GM18909 (cell line): ENCODE data around the gene ALG12.

Source experiments
- ATAC-seq: cut with Tn5 transposase; IDR thresholded peaks from one replicate; pipeline ENCODE4 v1.9.1; 2021; ENCODE audit warnings: mild to moderate bottlenecking; ENCODE audit not compliant: unreplicated experiment, poor library complexity

Gene ALG12

DNA sequence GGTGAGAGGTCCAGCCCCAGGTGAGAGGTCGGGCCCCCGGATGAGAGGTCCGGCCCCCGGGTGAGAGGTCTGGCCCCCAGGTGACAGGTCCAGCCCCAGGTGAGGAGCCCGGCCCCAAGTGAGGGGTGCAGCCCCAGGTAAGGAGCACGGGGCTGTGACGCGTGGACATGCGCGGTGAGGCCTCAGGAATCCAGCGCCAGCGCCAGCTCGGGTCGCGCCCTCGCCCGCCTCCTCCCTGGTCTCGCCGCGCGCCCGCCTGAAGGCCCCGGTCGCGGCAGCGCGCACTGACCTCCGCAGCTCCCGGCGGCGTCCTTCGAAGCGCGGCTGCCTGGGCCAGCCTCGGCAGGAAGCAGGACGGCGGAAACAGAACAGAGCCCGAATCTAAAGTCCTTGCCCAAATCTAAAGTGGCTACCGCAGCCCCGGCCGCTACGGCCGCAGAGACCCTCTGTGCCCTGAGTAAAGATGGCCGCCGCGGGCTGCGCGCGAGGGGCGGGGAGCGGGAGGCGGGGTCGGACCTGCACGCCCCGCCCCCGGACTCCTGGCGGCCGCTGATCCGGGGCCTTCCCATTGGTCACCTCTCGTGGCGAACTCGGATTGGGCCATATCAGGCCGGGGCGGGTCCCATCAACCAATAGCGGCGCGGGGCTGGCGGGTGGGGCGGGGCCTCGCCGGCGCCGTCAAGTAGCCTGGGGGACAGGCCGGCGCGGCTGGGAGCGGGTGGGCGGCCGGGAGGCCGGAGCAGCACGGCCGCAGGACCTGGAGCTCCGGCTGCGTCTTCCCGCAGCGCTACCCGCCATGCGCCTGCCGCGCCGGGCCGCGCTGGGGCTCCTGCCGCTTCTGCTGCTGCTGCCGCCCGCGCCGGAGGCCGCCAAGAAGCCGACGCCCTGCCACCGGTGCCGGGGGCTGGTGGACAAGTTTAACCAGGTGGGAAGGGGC is at the start of gene ALG12, which contains the start of gene CRELD2:
ALG12 (minus strand) TSS at position 465 of the 937 bp plus-strand sequence. CDS start 4,673 bp downstream, outside the sequence.
CRELD2 (plus strand) TSS at position 661 of the 937 bp plus-strand sequence; CDS start at position 797, 136 bp downstream.
- ATAC-seq: peak; percentile 90

- no peak for ATAC-seq
Observed at GRCh38 chr22:49967706-49968208, 49.5 kb upstream of the ALG12 start.

DNA sequence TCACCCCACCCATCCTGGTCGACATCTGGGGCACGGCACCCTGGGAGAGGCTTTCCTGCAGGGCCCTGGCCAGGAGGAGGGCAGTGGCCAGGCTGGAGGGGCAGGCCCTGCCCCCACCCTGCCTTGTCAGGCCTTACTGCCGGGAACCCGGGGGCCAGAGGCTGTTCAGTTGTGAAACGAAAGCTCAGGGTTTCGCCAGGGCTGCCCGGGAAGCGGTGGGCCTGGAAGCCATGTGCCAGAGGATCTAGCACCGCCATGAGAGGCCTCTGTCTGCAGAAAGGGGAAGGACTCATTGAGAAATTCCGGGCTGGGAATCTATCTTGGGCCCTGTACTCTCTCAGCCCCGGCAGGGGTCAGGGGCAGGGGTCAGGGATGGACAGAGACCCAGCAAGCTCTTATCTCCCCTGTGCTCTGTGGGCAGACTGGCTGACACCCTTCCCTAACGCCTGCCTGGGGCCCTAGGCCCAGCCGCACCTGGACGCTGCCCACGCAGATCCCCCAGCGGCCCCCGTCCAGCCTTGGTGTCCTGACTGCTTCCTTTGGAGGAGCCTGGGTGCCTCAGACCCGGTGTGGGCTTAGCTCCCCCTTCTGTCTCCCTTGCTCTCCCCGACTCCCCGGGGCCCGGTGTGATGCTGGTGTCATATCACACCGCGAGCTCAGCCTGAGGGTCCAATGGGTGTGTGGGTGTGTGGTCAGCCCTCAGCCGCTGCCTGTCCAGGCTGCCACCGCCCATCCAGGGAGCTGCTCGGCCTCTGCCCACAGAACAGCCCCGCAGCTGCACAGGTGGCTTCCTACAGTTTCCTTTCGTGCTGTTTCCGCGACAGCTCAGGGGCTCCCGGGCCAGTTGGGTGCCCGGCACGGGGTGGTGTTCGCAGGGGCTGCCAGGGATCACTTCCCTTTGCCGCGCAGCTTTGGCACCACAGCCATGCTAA is 48.8 kb upstream of the ALG12 start:
- ATAC-seq: no peak

- no peak for ATAC-seq
Observed at GRCh38 chr22:49966041-49966773, 48.0 kb upstream of the ALG12 start.

- no peak for ATAC-seq
Observed at GRCh38 chr22:49965091-49966040, 47.1 kb upstream of the ALG12 start.

DNA sequence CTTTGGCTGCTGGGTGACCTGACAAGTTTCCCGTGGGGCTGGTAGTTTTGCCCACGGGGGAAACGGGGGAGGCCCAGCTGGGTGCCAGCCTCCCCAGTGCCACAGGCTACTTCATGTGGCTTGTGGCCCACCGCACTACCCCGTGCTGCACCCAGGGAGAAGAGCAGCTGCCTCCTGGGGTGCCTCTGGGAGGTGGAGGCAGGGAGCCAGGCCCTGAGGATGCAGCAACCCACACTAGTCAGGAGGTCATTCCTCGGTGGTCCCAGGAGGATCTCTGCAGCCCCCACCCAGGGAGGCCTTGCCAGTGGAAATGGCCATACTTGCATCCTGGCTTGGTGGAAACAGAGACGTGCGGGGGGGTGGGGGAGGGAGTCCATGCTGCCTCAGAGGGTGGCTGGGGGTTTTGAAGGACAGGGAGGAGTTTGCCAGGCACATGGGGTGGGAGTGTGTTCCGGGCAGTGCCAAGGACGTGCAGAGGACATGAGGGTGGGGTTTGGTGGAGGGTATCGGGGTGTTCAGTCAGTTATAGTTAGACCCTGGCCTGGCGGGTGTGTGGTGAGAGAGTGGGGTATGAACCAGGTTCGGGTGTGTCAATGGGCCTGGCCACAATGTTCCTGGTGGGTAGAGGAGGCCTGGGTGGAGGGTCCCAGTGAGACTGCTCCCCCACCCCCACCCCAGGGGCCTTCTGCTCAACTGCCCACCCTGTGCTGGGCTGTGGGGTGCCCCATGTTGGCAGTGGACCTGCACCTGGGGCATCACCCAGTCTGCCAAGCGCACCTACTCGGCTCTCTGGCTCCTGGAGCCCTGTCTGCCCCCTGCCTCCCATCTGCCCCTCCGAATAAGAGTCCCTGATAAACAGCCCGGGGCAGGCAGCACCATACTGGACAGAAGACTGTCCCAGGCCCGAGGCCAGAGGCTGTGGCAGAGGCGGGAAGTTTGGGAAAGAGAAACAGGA is 46.2 kb upstream of the ALG12 start:
- ATAC-seq: no peak

GRCh38 chr22:49963647-49964026 is 45.4 kb upstream of the ALG12 start:
- ATAC-seq: no peak

DNA sequence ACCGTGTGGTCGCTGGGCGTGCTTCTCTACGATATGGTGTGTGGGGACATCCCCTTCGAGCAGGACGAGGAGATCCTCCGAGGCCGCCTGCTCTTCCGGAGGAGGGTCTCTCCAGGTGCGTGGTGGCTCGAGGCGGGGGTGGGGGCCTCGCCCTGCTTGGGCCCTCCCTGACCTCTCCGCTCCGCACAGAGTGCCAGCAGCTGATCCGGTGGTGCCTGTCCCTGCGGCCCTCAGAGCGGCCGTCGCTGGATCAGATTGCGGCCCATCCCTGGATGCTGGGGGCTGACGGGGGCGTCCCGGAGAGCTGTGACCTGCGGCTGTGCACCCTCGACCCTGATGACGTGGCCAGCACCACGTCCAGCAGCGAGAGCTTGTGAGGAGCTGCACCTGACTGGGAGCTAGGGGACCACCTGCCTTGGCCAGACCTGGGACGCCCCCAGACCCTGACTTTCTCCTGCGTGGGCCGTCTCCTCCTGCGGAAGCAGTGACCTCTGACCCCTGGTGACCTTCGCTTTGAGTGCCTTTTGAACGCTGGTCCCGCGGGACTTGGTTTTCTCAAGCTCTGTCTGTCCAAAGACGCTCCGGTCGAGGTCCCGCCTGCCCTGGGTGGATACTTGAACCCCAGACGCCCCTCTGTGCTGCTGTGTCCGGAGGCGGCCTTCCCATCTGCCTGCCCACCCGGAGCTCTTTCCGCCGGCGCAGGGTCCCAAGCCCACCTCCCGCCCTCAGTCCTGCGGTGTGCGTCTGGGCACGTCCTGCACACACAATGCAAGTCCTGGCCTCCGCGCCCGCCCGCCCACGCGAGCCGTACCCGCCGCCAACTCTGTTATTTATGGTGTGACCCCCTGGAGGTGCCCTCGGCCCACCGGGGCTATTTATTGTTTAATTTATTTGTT is 44.8 kb upstream of the ALG12 start:
- ATAC-seq: no peak

GRCh38 chr22:49962012-49962750 is 43.9 kb upstream of the ALG12 start:
- no peak for ATAC-seq

- no peak for ATAC-seq
Observed at GRCh38 chr22:49961601-49962011, 43.4 kb upstream of the ALG12 start.

GRCh38 chr22:49961005-49961600 is 42.9 kb upstream of the ALG12 start:
- no peak for ATAC-seq

- ATAC-seq: peak; percentile 63
Observed at GRCh38 chr22:49960159-49961004, 42.1 kb upstream of the ALG12 start, which contains the start of gene PIM3. Gene PIM3 (plus strand): TSS chr22:49960772. CDS start chr22:49960948, 176 bp downstream.

GRCh38 chr22:49959782-49960158 is 41.5 kb upstream of the ALG12 start:
- ATAC-seq: peak; percentile 13

DNA sequence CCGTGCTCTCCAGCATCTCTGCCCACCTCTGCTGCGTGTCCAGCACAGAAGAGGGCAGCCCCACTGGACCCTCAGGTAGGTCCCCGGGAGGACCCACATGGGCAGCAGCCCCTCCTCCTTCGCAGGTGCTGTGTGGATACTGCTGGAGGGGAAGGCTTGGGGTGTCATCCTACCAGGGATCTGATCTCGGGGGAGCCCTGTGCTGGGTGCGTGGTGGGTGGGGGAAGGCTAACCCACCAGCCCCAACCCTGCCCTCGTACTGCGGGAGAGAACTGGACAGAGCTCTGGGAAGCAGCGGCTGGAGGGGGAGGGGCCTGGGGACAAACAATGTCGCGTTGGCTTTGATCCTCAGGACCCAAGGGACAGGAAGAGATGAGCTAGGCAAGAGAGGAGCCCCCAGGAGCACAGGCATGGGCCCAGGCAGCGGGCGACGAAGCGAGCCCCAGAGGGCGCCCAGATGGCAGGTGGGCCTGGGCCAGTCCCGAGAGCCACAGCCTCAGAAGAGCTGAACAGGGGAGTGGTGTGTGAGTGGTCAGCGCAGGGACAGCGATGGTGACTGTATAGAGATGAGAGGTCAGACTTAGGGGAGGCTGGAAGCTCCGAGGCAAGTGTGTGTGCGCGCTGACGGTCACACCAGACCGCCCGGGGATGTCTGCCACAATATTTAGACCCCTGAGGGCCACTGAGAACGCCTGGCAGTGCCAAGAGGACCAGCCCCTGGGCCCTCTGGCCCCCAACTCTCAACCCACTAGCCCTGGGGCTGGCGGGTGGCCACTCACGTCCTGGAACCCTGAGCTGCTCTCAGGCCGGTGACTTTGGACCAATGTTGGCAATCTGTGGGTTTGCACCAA is 40.9 kb upstream of the ALG12 start:
- no peak for ATAC-seq
